HG03520 (cell line): ENCODE data around the gene ST3GAL5.

Experiments used
- ATAC-seq: cut with Tn5 transposase; IDR thresholded peaks from one replicate; pipeline ENCODE4 v1.9.1; 2021; ENCODE audit warnings: mild to moderate bottlenecking, moderate library complexity; ENCODE audit not compliant: unreplicated experiment

The ST3GAL5 gene

DNA sequence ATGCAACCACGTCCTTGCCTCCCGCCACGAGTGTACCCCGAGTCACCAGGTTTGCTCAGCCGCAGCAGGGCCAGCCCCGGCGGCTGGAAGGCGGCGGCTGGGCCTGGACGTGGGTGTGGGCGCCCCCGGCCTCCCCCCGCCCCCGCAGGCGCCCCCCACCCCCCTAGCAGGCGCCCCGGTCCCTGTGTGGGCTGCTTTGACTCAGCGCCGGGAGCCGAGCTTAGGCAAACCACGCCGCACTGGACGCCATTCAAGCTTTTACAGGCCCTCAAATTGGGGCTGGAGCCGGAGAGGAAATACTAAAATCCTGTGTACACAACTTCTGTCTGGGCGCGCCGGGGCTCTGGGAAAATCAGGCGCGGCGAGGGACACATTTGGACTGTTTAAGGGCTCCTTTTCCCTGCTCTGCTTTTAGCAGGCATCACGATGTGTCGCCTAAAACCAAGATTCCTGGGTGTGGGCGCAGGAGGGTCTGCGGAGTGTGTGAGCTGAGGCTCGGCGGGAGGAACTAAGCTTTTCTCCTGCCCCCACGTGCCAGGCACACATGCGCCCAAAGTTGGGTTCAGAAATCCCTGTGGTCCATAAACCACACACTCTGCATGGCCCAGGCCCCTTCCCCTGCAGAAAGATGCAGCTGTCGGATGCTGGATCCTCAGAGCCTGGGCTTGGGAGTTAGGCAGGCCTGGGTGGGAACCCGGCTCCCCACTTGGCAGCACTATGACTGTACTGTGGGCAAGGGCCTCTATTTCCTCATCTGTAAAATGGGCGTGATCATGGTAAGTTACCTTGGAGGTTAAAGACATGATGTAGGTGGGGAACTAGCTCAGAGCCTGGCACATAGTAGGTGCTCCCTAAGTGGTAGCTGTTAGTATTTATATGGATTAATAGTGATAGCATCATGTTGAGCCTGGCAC lies 77.4 kb downstream of the ST3GAL5 start:
- no peak for ATAC-seq

- ATAC-seq = no peak
Observed at GRCh38 chr2:85810371-85811179, 78.2 kb downstream of the ST3GAL5 start.

- ATAC-seq = no peak
Observed at GRCh38 chr2:85807756-85808155, 81.0 kb downstream of the ST3GAL5 start.

GRCh38 chr2:85806358-85807118 lies 82.3 kb downstream of the ST3GAL5 start:
- no peak for ATAC-seq

GRCh38 chr2:85804583-85804982 lies 84.2 kb downstream of the ST3GAL5 start:
- ATAC-seq = no peak

- no peak for ATAC-seq
Observed at GRCh38 chr2:85803704-85804425, 84.9 kb downstream of the ST3GAL5 start.

- ATAC-seq = no peak
Observed at GRCh38 chr2:85802354-85803103, 86.3 kb downstream of the ST3GAL5 start.

- no peak for ATAC-seq
Observed at GRCh38 chr2:85801871-85802270, 86.9 kb downstream of the ST3GAL5 start.

DNA sequence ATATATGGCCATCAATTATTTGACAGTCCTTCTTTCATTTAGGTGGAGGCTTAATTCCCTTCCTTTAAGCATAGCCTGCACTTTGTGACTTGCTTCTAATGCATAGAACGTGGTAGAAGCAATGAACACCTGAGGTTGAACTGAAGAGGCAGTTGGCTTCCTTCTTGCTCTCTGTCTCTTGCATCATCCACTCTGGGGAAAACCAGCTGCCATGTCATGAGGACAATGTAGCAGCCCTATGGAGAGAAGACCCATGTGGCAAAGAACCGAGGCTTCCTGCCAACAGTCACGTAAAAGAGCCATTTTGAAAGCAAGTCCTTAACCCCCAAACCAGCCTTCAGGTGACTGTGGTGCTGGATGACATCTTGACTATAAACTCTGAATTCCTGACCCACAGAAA lies 88.2 kb downstream of the ST3GAL5 start:
- ATAC-seq = no peak

- no peak for ATAC-seq
Observed at GRCh38 chr2:85799215-85799956, 89.4 kb downstream of the ST3GAL5 start.

DNA sequence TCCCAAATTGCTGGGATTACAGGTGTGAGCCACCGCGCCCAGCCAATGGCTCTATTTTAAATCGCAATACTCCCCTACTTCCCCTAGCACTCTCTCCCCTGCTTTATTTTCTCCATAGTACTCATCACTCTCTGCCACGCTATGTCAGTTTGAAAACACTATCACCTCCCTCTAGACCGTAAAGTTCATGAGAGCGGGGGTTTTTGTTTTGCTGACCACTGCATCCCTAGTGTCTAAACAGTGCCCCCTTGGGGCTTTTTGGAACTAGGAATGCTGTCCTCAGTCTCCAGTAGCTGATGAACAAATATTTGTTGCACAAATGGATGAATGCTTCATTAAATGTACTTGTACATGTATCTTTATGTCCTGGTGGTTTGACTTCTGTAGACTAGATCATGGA lies 90.9 kb downstream of the ST3GAL5 start:
- ATAC-seq = no peak

DNA sequence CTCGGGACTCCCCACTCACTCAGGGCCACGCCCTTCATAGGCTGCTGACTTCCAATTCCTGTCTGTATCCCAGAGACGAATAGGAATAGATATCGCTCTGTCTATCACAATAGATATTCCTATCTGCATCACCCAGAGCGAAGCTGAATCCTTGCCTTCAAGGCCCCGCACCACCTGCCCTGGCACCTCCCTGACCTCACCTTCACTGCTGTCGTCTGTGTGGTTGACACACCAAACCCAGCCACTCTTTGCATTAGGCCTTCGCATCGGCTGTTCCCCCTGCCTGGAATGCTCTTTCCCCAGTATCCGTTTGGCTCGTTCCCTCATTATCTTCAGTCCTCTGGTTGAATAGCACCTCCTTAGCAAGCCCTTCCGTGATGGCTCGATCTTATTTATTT lies 91.5 kb downstream of the ST3GAL5 start:
- no peak for ATAC-seq

- ATAC-seq = no peak
Observed at GRCh38 chr2:85796341-85797262, 92.2 kb downstream of the ST3GAL5 start.

GRCh38 chr2:85796046-85796340 lies 92.8 kb downstream of the ST3GAL5 start:
- no peak for ATAC-seq

GRCh38 chr2:85795331-85796045 lies 93.3 kb downstream of the ST3GAL5 start:
- ATAC-seq = no peak

DNA sequence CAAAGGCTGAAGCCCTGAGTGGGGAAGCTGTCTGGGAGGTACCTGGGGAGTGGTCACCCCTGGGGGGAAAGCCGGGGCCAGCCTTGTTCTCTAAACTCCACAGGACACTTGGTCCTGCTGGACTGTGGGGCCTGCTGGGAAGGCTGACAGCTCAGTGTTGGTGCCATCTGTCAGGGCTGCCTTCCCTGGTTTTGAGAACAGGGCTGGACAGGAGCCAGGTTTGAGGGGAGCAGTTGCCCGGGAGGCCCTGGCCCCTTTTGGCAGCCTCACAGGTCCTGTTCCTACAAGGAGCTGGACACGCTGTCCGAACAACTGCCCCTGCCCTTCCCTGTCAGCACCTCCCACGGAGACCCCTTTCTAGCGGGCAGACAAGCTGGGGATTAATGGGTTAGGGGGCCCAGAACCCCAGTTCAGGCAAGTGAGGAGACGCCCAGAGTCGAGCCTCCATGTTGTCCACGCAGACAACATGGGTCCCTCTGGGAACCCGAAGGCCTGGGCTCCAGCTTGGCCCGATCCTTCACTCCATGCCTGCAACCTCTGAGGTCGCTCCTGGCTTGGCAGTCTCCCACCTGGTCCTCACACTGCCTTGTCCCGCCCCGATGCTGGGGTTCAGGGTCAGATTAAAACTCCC lies 94.2 kb downstream of the ST3GAL5 start:
- ATAC-seq = no peak

GRCh38 chr2:85794038-85794441 lies 94.8 kb downstream of the ST3GAL5 start:
- ATAC-seq = no peak
